Mucosa of gallbladder (tissue), 1 donor: ENCODE data around the gene VPS13D. TPM values are rescaled to one million over a fixed set of nuclear protein-coding genes. Genes with fewer than 3 reads are reported as not detected.
"Not testable (repeated sequence)": the region's sequence is repeated elsewhere in the genome, so short reads cannot be mapped to it uniquely, and the experiment has no call there.

Experiments used
- DNase-seq: peaks from one replicate; pipeline ENCODE4 v3.0.0-alpha.2; 2020; ENCODE audit warnings: low spot score
- total RNA-seq: library from RNA; stranded (reverse); gene quantifications from one replicate; pipeline ENCODE4 v1.2.1, GENCODE V29; 2021
- donor health status: DM: no; HTN: no; CAD: no.

Gene VPS13D
- total RNA-seq, 1 donor from 2014 or later, result 69.0 TPM

- no peak for DNase-seq
These were observed 307.5 kb downstream of the VPS13D start for GRCh38 chr1:12537294-12537693.

GRCh38 chr1:12537906-12538461, 308.2 kb downstream of the VPS13D start:
- no peak for DNase-seq

- DNase-seq, result not testable (repeated sequence)
These were observed 308.7 kb downstream of the VPS13D start for GRCh38 chr1:12538536-12538935.

- no peak for DNase-seq
These were observed 309.5 kb downstream of the VPS13D start for GRCh38 chr1:12539320-12539704.

- DNase-seq, result peak; percentile 70
These were observed 310.1 kb downstream of the VPS13D start for GRCh38 chr1:12539705-12540579.

- DNase-seq, result no peak
These were observed 310.9 kb downstream of the VPS13D start for GRCh38 chr1:12540580-12541273.

- DNase-seq, result no peak
These were observed 311.7 kb downstream of the VPS13D start for GRCh38 chr1:12541274-12542137.

GRCh38 chr1:12542138-12542465, 312.3 kb downstream of the VPS13D start:
- no peak for DNase-seq

GRCh38 chr1:12542616-12543592, 313.1 kb downstream of the VPS13D start:
- DNase-seq, result no peak

GRCh38 chr1:12543740-12544154, 313.9 kb downstream of the VPS13D start:
- DNase-seq, result no peak

GRCh38 chr1:12544357-12544756, 314.5 kb downstream of the VPS13D start:
- DNase-seq, result no peak

GRCh38 chr1:12544992-12545391, 315.2 kb downstream of the VPS13D start:
- DNase-seq, result no peak

GRCh38 chr1:12546771-12547585, 317.1 kb downstream of the VPS13D start:
- no peak for DNase-seq

GRCh38 chr1:12547586-12548225, 317.9 kb downstream of the VPS13D start:
- DNase-seq, result no peak

GRCh38 chr1:12548279-12548972, 318.6 kb downstream of the VPS13D start:
- no peak for DNase-seq

GRCh38 chr1:12548973-12549459, 319.2 kb downstream of the VPS13D start:
- no peak for DNase-seq

- peak; percentile 81 for DNase-seq
These were observed 319.9 kb downstream of the VPS13D start for GRCh38 chr1:12549460-12550349.
